KG1 (cell line): ENCODE results near the gene FCHO1.

Experiments
- DNase-seq: peaks from one replicate; lab custom pipeline; 2025; lab: John Stamatoyannopoulos, UW

The FCHO1 gene

DNA sequence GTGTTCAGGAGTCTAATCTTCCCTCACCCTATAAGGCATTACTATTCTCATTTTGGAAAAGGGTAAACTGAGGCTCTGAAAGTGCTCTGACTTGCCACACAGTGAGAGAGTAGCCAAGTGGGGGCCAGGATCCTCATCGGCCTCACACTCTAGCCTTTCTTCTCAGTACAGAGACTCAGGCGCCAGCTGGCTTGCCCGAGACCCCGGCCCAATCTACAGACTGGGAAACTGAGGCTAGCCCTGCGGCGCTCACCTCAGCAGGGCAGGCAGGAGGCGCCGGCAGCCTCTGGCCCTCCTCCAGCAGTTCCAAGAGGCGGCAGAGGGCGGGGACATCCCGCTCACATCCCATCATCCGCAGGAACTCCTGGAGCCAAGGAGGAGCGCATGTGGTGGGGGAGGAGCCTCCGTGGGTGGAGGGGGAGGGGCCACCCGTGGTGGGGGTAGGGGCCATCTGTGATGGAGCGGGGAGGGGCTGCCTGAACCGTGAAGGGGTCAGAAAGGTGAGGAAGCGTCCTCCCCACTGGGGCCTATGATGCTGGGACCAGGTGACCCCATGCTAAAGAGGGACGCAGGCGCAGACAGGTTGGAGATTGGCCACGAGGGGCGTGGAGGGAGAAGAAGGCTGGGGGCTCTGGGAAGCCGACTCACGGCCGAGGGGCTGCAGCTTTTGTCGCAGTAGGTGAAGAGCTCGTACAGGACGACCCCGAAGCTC is 78.7 kb downstream of the FCHO1 start:
- DNase-seq = no peak

DNA sequence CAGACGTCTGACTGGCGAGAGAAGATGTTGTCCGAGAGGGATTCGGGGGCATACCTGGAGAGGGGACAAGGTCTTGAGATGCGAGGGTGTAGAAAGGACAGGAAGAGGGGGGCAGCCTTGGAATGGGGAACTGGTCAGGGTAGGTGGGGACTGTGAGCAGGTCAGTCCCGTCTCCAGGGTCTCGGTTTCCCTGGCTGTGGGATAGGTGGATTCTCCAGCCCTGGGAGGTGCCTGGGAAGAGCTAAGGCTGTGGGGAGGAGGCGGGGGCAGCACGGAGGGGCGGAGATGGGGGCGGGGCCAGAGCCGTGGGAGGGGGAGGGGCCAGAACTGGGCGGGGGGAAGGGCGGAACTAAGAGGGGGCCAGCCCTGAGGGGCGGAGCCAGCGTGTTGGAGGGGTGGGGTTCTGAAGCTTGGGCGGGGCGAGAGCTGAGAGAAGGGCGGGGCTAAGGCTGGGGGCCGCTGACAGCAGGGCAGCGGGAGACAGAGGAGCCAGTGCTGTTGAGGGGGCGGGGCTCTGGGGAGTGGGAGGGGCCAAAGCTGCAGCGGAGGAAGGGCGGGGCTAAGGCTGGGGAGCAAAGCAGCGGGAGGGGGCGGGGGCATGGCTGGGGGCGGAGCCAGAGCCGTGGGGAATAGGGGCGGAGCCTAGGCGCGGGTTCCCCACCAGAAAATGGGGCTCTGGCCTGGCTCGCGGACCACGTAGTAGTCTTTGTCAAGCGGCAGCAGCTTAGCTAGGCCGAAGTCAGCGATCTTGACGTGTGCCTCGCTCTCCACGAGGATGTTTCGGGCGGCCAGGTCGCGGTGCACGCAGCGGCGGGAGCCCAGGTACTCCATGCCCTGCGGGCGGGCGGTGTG is 79.5 kb downstream of the FCHO1 start:
- no peak for DNase-seq

GRCh38 chr19:17831419-17831888 is 80.2 kb downstream of the FCHO1 start:
- no peak for DNase-seq

- no peak for DNase-seq
These were observed 81.3 kb downstream of the FCHO1 start for GRCh38 chr19:17832443-17833208.

GRCh38 chr19:17834350-17835181 is 83.3 kb downstream of the FCHO1 start:
- no peak for DNase-seq

GRCh38 chr19:17835182-17836006 is 84.1 kb downstream of the FCHO1 start:
- DNase-seq = no peak

DNA sequence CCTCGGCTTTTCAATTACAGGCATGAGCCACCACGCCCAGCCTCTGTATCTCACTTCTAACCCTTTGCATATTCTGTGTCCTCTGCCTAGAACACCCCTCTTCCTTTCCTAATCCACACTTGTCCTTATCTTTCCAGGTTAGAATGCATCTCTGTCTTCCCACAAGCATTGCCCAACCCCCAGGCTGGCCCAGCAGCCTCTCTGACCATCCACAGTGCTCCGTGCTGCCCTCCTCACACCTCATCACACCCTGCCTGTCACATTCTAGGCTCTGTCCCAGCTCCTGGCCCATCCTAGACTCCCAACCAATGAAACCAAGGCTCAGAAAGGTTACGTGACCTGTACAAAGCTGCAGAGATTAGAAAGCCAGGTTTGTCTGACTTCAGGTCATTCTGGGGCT is 85.3 kb downstream of the FCHO1 start:
- DNase-seq = no peak

DNA sequence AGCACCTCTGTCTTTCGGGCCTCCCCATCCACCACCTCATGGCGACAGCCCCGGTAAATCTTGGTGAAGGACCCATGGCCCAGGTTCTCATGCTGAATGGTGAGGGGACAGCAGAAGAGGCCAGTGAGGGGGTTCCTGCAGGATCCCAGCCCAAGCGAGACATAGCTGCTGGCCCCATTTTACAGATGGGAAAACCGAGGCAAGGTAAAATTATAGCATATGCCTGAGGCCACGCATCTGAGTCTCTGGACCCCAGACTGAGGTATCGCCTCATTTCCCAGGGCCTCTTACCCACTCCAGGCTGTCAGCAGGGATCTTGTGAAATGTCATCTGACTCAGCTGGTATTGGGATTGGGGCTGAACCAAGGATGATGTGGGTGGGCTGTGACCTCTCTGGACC is 86.7 kb downstream of the FCHO1 start:
- no peak for DNase-seq
